GM12891 (cell line): Measurements from ENCODE around the gene ADORA2A.

Experiments
- POLR2A ChIP-seq: IDR thresholded peaks from 2 replicates; pipeline ENCODE4 v1.6.1; 2011; ENCODE audit warnings: low read depth, low read length, control low read depth
- SPI1 ChIP-seq: IDR thresholded peaks from 2 replicates; pipeline ENCODE4 v1.6.1; 2011; ENCODE audit warnings: low read depth, low read length, control low read depth
- TAF1 ChIP-seq: IDR thresholded peaks from 2 replicates; pipeline ENCODE4 v1.6.1; 2011; ENCODE audit warnings: low read depth, low read length, control low read depth

DNA sequence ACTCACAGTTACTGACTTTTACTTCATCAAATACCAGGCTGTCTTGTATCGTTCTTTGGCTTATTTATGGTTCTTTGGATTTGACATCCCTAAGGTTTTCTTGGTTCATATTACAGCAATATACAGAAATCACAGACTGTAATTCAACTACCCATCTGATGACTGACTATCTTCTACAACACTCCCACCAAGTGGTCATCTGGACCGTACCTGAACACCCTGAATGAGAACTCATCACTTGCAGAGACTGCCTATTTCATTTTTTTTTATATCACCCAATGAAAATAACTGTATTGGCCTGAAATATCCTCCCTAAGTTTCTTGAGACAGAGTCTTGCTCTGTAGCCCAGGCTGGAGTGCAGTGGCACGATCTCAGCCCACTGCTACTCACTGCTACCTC is 58.2 kb downstream of the ADORA2A start:
- TF ChIP-seq SPI1 (no peak), POLR2A (no peak), TAF1 (no peak)
